Thyroid gland (tissue), 4 donors: Measurements from ENCODE around the gene PDRG1.

Experiments used
- CTCF ChIP-seq, 6 experiments: fragments of 200-600 bp in 3 of 6; fragments of 450-650 bp in 3 of 6; sonication (generic) in 3 of 6; IDR thresholded peaks; one replicate each; pipeline ENCODE4 v1.5.1; 2016 to 2019; ENCODE audit warnings: antibody characterized with exemption in 6 of 6, mild to moderate bottlenecking in 2 of 6, inconsistent platforms in 1 of 6, moderate library complexity in 1 of 6
- POLR2A ChIP-seq, 2 donors: fragments of 450-650 bp; IDR thresholded peaks; one replicate each; pipeline ENCODE4 v1.6.1; 2017; ENCODE audit warnings: antibody characterized with exemption in 2 of 2, mild to moderate bottlenecking in 2 of 2, moderate library complexity in 1 of 2

DNA sequence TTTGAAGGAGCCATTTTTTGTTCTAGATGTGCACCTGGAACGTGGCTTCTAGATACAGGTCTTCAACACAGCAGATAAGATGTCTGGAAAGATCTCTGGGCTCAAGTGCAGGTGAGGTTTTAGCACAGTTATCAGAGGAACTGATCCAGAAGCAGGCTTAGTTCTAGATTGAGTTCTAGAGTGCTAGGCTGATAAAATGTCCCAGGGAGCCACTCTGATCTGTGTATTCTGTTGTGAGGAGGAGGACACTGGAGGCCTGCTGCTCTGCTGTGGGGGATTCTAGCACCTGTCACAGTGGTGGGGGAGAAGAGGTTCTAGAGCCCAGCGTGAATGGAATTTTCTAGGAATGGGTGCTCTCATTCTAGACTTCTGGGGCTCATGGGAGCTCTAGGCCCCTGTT, 46.4 kb upstream of the PDRG1 start:
- TF ChIP-seq POLR2A (IDR thresholded peaks at IDR 0.05) (no peak), CTCF (IDR thresholded peaks at IDR 0.05) (no peak)
